Measurements from ENCODE around the gene HS1BP3. TPM values are rescaled to one million over a fixed set of nuclear protein-coding genes. Genes with fewer than 3 reads are reported as not detected.

The HS1BP3 gene
- total RNA-seq, 1 experiment from 2014 or later = 19.6 TPM

DNA sequence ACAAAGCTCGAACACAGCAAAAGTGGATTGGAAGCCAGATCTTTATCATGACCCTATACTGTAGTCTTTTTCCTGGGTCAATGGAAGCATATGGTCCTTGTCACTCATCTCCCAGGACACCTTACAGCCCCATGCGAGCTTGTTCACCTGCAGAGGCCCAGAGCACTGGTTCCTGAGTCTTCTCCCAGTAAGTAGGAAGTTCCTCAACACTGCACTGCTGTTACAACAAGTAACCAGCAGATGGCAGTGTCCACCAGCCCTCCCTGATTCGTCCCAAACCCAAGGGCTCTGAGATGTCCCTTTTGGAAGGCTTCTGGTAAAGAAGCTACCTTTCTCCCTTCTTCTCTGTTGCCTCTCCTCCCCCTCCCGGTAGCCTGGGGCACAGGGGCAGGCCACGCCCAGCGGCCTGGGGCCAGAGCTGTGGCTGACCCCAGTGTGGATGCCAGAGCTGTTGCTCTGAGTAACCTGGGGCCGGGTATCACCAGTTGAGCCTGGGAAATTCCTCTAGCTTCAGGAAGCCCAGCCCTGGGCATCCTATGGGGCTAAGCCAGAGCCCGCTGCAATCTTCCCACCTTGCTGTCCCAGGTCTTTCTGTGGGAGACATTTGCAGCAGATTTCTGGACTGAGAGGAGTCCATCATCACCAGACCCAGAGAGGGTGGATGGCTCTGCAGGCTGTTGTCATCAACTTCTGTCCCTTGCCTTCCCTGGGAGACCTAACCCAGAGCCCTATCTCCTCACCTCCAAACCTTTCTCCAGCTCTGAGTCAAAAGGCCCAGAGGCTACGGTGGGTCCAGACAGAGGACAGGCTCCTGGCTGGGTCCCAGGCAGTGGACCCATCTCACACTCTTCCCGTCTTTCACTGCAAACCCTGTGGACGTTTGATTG lies 10.8 kb upstream of the HS1BP3 start:
- DNase-seq (peak; percentile 86), ATAC-seq (peak; percentile 87)
- no peak overlapping the region for H3K27ac ChIP-seq (ENCODE audit: low read length)
- H3K4me2 ChIP-seq (ENCODE audit: low read length) = peak overlapping the region; percentile 48
- intact Hi-C loops (cut with micrococcal nuclease) = loop anchor here (2.0 kb wide), 2 partner anchors 95 to 457 kb away; no protein-coding TSS in a partner anchor
- ChIA-PET POLR2A (ENCODE audit: unreplicated experiment) (no interaction called here), CTCF (interaction anchor here (0.7 to 2.0 kb wide), 6 partner anchors 11 to 301 kb away, joined by 3 to 28 read pairs (median 9); partner anchors contain the start of gene HS1BP3)
- H3K9me2 ChIP-seq (replicated peaks; ENCODE audit: low read length) = no peaks in the 10 kb centered on the region
- no TSS peak for BruUV-seq (replicated peaks)
- peak; percentile 96 for TF ChIP-seq CTCF (conservative IDR thresholded peaks at IDR 0.05; ENCODE audit: low read depth, low read length)
- no peak for TF ChIP-seq EZH2phosphoT487 (IDR thresholded peaks at IDR 0.05; ENCODE audit: borderline replicate concordance, low read length)
- no peak for TF ChIP-seq EZH2 (IDR thresholded peaks at IDR 0.05; ENCODE audit: low read length, unreplicated experiment)
- H3K4me1 ChIP-seq (ENCODE audit: insufficient read depth, low read length) = peaks cover 10% of the 10 kb centered on the region
- no peaks in the 10 kb centered on the region for H3K9me3 ChIP-seq (ENCODE audit: low read length)
- peak overlapping the region; percentile 63 for H2AFZ ChIP-seq (ENCODE audit: low read length)
- H3K9ac ChIP-seq (ENCODE audit: low read length) = no peak overlapping the region
- H4K20me1 ChIP-seq (ENCODE audit: low read length) = no peaks in the 10 kb centered on the region
- no peaks in the 10 kb centered on the region for H3F3A ChIP-seq (ENCODE audit: low read length, unreplicated experiment)
- no peaks in the 10 kb centered on the region for H3K36me3 ChIP-seq (ENCODE audit: low read depth, low read length)
- peaks cover 29% of the 10 kb centered on the region for H3K27me3 ChIP-seq (ENCODE audit: low read length)
- H3K4me3 ChIP-seq (ENCODE audit: low read length) = no peak overlapping the region
- H3K79me2 ChIP-seq (ENCODE audit: low read length) = no peaks in the 10 kb centered on the region

DNA sequence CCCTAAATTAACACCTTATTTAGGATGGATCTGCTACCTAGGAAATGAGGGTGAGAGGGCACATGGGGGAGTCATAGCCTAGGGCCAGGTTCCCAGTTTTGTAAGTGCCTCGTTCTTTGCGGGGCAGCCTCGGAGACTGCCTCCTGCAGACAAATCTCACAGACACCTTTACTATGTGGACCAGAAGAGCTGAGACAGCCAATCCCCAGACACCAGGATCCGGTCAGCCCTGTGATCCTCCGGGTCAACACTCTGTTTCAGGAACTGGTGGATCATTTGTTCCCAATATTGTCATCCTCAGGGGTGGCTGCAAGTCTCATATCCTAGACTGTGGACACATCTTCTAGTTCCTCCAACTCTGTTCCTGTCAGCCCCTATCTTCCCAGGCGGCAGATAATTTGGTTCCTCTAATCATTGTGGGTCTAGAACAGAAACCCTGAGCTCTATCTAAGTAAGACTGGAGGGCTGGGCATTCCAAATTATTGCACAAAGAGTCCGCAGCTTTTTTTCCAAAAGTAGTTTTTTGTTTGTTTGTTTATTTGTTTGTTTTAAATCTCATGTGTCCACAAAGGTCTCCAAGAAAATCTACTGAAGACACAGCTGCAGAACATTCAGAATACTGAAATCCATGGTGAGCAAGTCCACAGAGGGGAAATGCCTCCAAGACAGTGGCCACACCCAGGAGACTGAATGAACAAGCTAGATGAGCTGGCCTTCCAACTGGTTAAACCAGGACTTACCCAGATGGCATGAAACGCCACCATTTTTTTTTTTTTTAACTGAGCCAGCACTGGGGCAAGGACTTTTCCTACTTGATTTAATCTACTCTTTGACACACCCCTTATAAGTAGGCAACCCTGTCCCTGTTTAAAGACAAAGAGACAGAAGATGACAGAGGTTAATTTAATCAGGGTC lies 9.9 kb upstream of the HS1BP3 start:
- Histone ChIP-seq H2AFZ (ENCODE audit: low read length) (peak overlapping the region; percentile 63), H3K4me1 (ENCODE audit: insufficient read depth, low read length) (peaks cover 10% of the 10 kb centered on the region), H3K9me2 (replicated peaks; ENCODE audit: low read length) (no peaks in the 10 kb centered on the region), H3K4me2 (ENCODE audit: low read length) (peak overlapping the region; percentile 48), H3K9ac (ENCODE audit: low read length) (no peak overlapping the region), H3K27ac (ENCODE audit: low read length) (no peak overlapping the region), H3F3A (ENCODE audit: low read length, unreplicated experiment) (no peaks in the 10 kb centered on the region), H3K36me3 (ENCODE audit: low read depth, low read length) (no peaks in the 10 kb centered on the region), H3K27me3 (ENCODE audit: low read length) (peaks cover 25% of the 10 kb centered on the region), H3K79me2 (ENCODE audit: low read length) (no peaks in the 10 kb centered on the region), H4K20me1 (ENCODE audit: low read length) (no peaks in the 10 kb centered on the region), H3K4me3 (ENCODE audit: low read length) (no peak overlapping the region), H3K9me3 (ENCODE audit: low read length) (no peaks in the 10 kb centered on the region)
- no peak for TF ChIP-seq EZH2phosphoT487 (IDR thresholded peaks at IDR 0.05; ENCODE audit: borderline replicate concordance, low read length)
- no peak for TF ChIP-seq EZH2 (IDR thresholded peaks at IDR 0.05; ENCODE audit: low read length, unreplicated experiment)
- no peak for TF ChIP-seq CTCF (conservative IDR thresholded peaks at IDR 0.05; ENCODE audit: low read depth, low read length)
- POLR2A ChIA-PET (ENCODE audit: unreplicated experiment) = interaction anchor here (0.6 kb wide), 1 partner anchor 292 kb away, joined by 5 read pairs; no protein-coding TSS in a partner anchor
- CTCF ChIA-PET = interaction anchor here (1.2 to 2.0 kb wide), 5 partner anchors 10 to 302 kb away, joined by 4 to 28 read pairs (median 10); partner anchors contain the start of gene HS1BP3
- BruUV-seq (replicated peaks) = no TSS peak
- intact Hi-C loops (cut with micrococcal nuclease) = loop anchor here (2.0 kb wide), 2 partner anchors 96 to 458 kb away; no protein-coding TSS in a partner anchor
- ATAC-seq (peak; percentile 59), DNase-seq (peak; percentile 65)

Data from PC-3 (cell line).